ENCODE results near the gene CFAP57. TPM values are rescaled to one million over a fixed set of nuclear protein-coding genes. Genes with fewer than 3 reads are reported as not detected.

The CFAP57 gene
- polyA plus RNA-seq, 1 donor from 2014 or later, result 0.17 TPM

GRCh38 chr1:43285269-43285990 lies 113.3 kb downstream of the CFAP57 start, which contains the start of gene C1orf210:
C1orf210 (minus strand) TSS chr1:43285581; CDS start chr1:43283270, 2,311 bp downstream.
- Histone ChIP-seq H3K4me3 (ENCODE audit: low read length) (no peak within 1 kb of the TSS), H3K79me2 (replicated peaks; ENCODE audit: insufficient read depth, low read length) (no peaks in the 10 kb centered on the region), H3K9me2 (ENCODE audit: insufficient read depth, low read length) (no peaks in the 10 kb centered on the region), H3F3A (ENCODE audit: insufficient read depth, low read length, poor library complexity, severe bottlenecking) (no peaks in the 10 kb centered on the region), H3K9me3 (ENCODE audit: low read length) (no peaks in the 10 kb centered on the region), H3K36me3 (ENCODE audit: insufficient read depth, low read length) (no peaks in the 10 kb centered on the region), H3K4me2 (ENCODE audit: low read length) (no peak within 1 kb of the TSS), H2AFZ (ENCODE audit: low read depth, low read length) (no peak within 1 kb of the TSS), H3K27me3 (ENCODE audit: insufficient read depth, low read depth, low read length) (no peaks in the 10 kb centered on the region), H3K9ac (ENCODE audit: low read length) (no peak within 1 kb of the TSS), H3K27ac (ENCODE audit: low read length) (no peak within 1 kb of the TSS), H4K20me1 (ENCODE audit: insufficient read depth) (no peaks in the 10 kb centered on the region)
- TF ChIP-seq POLR2AphosphoS5 (IDR thresholded peaks at IDR 0.05) (no peak), SMC3 (conservative IDR thresholded peaks at IDR 0.05; ENCODE audit: poor library complexity) (no peak), CTCF (IDR thresholded peaks at IDR 0.05; ENCODE audit: poor library complexity, severe bottlenecking) (no peak), RAD21 (conservative IDR thresholded peaks at IDR 0.05) (no peak), MXI1 (conservative IDR thresholded peaks at IDR 0.05; ENCODE audit: poor library complexity, severe bottlenecking) (no peak), REST (IDR thresholded peaks at IDR 0.05; ENCODE audit: borderline replicate concordance) (no peak), EZH2 (IDR thresholded peaks at IDR 0.05; ENCODE audit: borderline replicate concordance, insufficient read depth, low read length, poor library complexity, severe bottlenecking) (no peak), TAF1 (IDR thresholded peaks at IDR 0.05; ENCODE audit: low read depth) (no peak), EP300 (conservative IDR thresholded peaks at IDR 0.05; ENCODE audit: poor library complexity, severe bottlenecking) (no peak)

- Histone ChIP-seq H3K4me2 (ENCODE audit: low read length) (no peak overlapping the region), H2AFZ (ENCODE audit: low read depth, low read length) (no peak overlapping the region), H3K9ac (ENCODE audit: low read length) (no peak overlapping the region), H3K27ac (ENCODE audit: low read length) (no peak overlapping the region), H4K20me1 (ENCODE audit: insufficient read depth) (no peaks in the 10 kb centered on the region), H3K9me2 (ENCODE audit: insufficient read depth, low read length) (no peaks in the 10 kb centered on the region), H3K36me3 (ENCODE audit: insufficient read depth, low read length) (no peaks in the 10 kb centered on the region), H3K9me3 (ENCODE audit: low read length) (no peaks in the 10 kb centered on the region), H3K27me3 (ENCODE audit: insufficient read depth, low read depth, low read length) (no peaks in the 10 kb centered on the region), H3F3A (ENCODE audit: insufficient read depth, low read length, poor library complexity, severe bottlenecking) (no peaks in the 10 kb centered on the region), H3K4me3 (ENCODE audit: low read length) (no peak overlapping the region), H3K79me2 (replicated peaks; ENCODE audit: insufficient read depth, low read length) (no peaks in the 10 kb centered on the region)
- TF ChIP-seq CTCF (IDR thresholded peaks at IDR 0.05; ENCODE audit: poor library complexity, severe bottlenecking) (no peak), TAF1 (IDR thresholded peaks at IDR 0.05; ENCODE audit: low read depth) (no peak), EP300 (conservative IDR thresholded peaks at IDR 0.05; ENCODE audit: poor library complexity, severe bottlenecking) (no peak), POLR2AphosphoS5 (IDR thresholded peaks at IDR 0.05) (no peak), SMC3 (conservative IDR thresholded peaks at IDR 0.05; ENCODE audit: poor library complexity) (no peak), MXI1 (conservative IDR thresholded peaks at IDR 0.05; ENCODE audit: poor library complexity, severe bottlenecking) (no peak), EZH2 (IDR thresholded peaks at IDR 0.05; ENCODE audit: borderline replicate concordance, insufficient read depth, low read length, poor library complexity, severe bottlenecking) (no peak), RAD21 (conservative IDR thresholded peaks at IDR 0.05) (no peak), REST (IDR thresholded peaks at IDR 0.05; ENCODE audit: borderline replicate concordance) (no peak)
These were observed 114.0 kb downstream of the CFAP57 start for GRCh38 chr1:43286115-43286514.

All from neural cell (in vitro differentiated cells).